NCI-H510A treated with DMSO at 0.1 percent for 48 hours (cell line): ENCODE measurements around the gene PSENEN.
"Not testable (repeated sequence)": the region's sequence is repeated elsewhere in the genome, so short reads cannot be mapped to it uniquely, and the experiment has no call there.

Source experiments
- DNase-seq: peaks from one replicate; lab custom pipeline; 2025; lab: John Stamatoyannopoulos, UW

PSENEN gene

GRCh38 chr19:35751839-35752745 is 6.6 kb downstream of the PSENEN start:
- DNase-seq, result no peak

GRCh38 chr19:35752746-35753350 is 7.4 kb downstream of the PSENEN start:
- no peak for DNase-seq

- no peak for DNase-seq
Observed at GRCh38 chr19:35753634-35754369, 8.4 kb downstream of the PSENEN start.

GRCh38 chr19:35754370-35755130 is 9.1 kb downstream of the PSENEN start:
- no peak for DNase-seq

- no peak for DNase-seq
Observed at GRCh38 chr19:35755131-35755549, 9.7 kb downstream of the PSENEN start.

GRCh38 chr19:35755550-35756376 is 10.3 kb downstream of the PSENEN start:
- no peak for DNase-seq

- no peak for DNase-seq
Observed at GRCh38 chr19:35756377-35757230, 11.2 kb downstream of the PSENEN start, which contains the start of gene HSPB6. HSPB6 (minus strand) TSS chr19:35757029; CDS start chr19:35757008, 21 bp downstream.

- DNase-seq, result no peak
Observed at GRCh38 chr19:35757231-35757748, 11.8 kb downstream of the PSENEN start.

GRCh38 chr19:35757749-35758608 is 12.5 kb downstream of the PSENEN start, which contains the start of gene PROSER3:
PROSER3 (plus strand) TSS chr19:35758176; CDS start chr19:35758216, 40 bp downstream.
- DNase-seq, result peak; percentile 98

GRCh38 chr19:35759697-35760096 is 14.2 kb downstream of the PSENEN start:
- no peak for DNase-seq

GRCh38 chr19:35760711-35761349 is 15.4 kb downstream of the PSENEN start:
- no peak for DNase-seq

- no peak for DNase-seq
Observed at GRCh38 chr19:35764432-35765315, 19.2 kb downstream of the PSENEN start.

GRCh38 chr19:35766571-35767104 is 21.2 kb downstream of the PSENEN start:
- DNase-seq, result no peak

GRCh38 chr19:35767288-35768081 is 22.0 kb downstream of the PSENEN start:
- DNase-seq, result no peak

GRCh38 chr19:35768082-35768421 is 22.6 kb downstream of the PSENEN start:
- DNase-seq, result no peak

GRCh38 chr19:35772362-35772761 is 26.9 kb downstream of the PSENEN start:
- not testable (repeated sequence) for DNase-seq
